OCI-LY3 (cell line): Measurements from ENCODE around the gene HSPA1L.

ENCODE experiments used
- H2AFZ ChIP-seq: fragments of 200-600, 300-600 bp; shearing (Covaris generic); 2 replicates; pipeline ENCODE4 v1.6.0; 2014; ENCODE audit warnings: antibody characterized with exemption, low read depth, low read length
- H3K27ac ChIP-seq: fragments of 200-600, 300-600 bp; sonication (generic); 2 replicates; pipeline ENCODE4 v1.5.1; 2014; ENCODE audit warnings: mild to moderate bottlenecking, low read length, moderate library complexity, mixed read lengths
- H3K27me3 ChIP-seq: fragments of 200-600, 300-600 bp; sonication (generic); 2 replicates; pipeline ENCODE4 v1.6.1; 2014; ENCODE audit warnings: low read depth, low read length, mixed read lengths
- H3K36me3 ChIP-seq: fragments of 200-600, 300-600 bp; sonication (generic); replicated peaks from 2 replicates; pipeline ENCODE3; 2014; ENCODE audit warnings: low read depth, low read length, mixed read lengths
- H3K4me1 ChIP-seq: fragments of 300-600, 200-600 bp; sonication (generic); 2 replicates; pipeline ENCODE4 v1.6.1; 2014; ENCODE audit warnings: low read length, mixed read lengths
- H3K4me2 ChIP-seq: fragments of 200-600, 300-600 bp; sonication (generic); 2 replicates; pipeline ENCODE4 v1.6.1; 2014; ENCODE audit warnings: low read length, mixed read lengths
- H3K4me3 ChIP-seq: fragments of 300-600, 200-600 bp; sonication (generic); 2 replicates; pipeline ENCODE4 v1.5.1; 2014; ENCODE audit warnings: antibody characterized with exemption, mild to moderate bottlenecking, low read length, moderate library complexity
- H3K79me2 ChIP-seq: fragments of 300-600, 200-600 bp; shearing (Covaris generic); 2 replicates; pipeline ENCODE4 v1.6.1; 2014; ENCODE audit warnings: mild to moderate bottlenecking, low read length, mixed read lengths
- H3K9ac ChIP-seq: fragments of 300-600, 200-600 bp; shearing (Covaris generic); 2 replicates; pipeline ENCODE4 v1.6.0; 2014; ENCODE audit warnings: mild to moderate bottlenecking, low read length, moderate library complexity
- H3K9me3 ChIP-seq: fragments of 200-600, 300-600 bp; shearing (Covaris generic); 2 replicates; pipeline ENCODE4 v1.6.1; 2014; ENCODE audit warnings: low read length, mixed read lengths; ENCODE audit not compliant: insufficient read depth
- H4K20me1 ChIP-seq: fragments of 200-600, 300-600 bp; sonication (generic); 2 replicates; pipeline ENCODE4 v1.6.1; 2016; ENCODE audit warnings: low read length, mixed read lengths; ENCODE audit not compliant: insufficient read depth
- CTCF ChIP-seq: fragments of 200-600, 300-600 bp; sonication (generic); IDR thresholded peaks from 2 replicates; pipeline ENCODE4 v1.5.1; 2014; ENCODE audit warnings: antibody characterized with exemption, low read length, low read depth
- EZH2phosphoT487 ChIP-seq: fragments of 200-600 bp; shearing (Covaris generic); IDR thresholded peaks from 2 replicates; pipeline ENCODE4 v1.6.1; 2018; ENCODE audit warnings: antibody characterized with exemption, mixed run types, low read depth

HSPA1L gene

GRCh38 chr6:31837369-31838113, 22.5 kb upstream of the HSPA1L start:
- Histone ChIP-seq H3K4me2 (peak overlapping the region; percentile 97), H3K9ac (0 out of 2 replicates have a peak overlapping the region, but pooled peaks have one; percentile 99), H2AFZ (no peak overlapping the region), H3K27ac (peak overlapping the region; percentile 88), H3K27me3 (no peaks in the 10 kb centered on the region), H4K20me1 (peaks cover 12% of the 10 kb centered on the region), H3K79me2 (peaks cover 44% of the 10 kb centered on the region), H3K4me1 (peaks cover 29% of the 10 kb centered on the region), H3K36me3 (peaks cover 50% of the 10 kb centered on the region), H3K9me3 (no peaks in the 10 kb centered on the region), H3K4me3 (peak overlapping the region; percentile 98)
- TF ChIP-seq EZH2phosphoT487 (no peak), CTCF (no peak)

- Histone ChIP-seq H3K4me2 (peak overlapping the region; percentile 97), H3K4me3 (peak overlapping the region; percentile 98), H4K20me1 (peaks cover 12% of the 10 kb centered on the region), H3K79me2 (peaks cover 44% of the 10 kb centered on the region), H3K9me3 (no peaks in the 10 kb centered on the region), H3K27me3 (no peaks in the 10 kb centered on the region), H3K4me1 (peaks cover 29% of the 10 kb centered on the region), H3K27ac (peak overlapping the region; percentile 88), H2AFZ (no peak overlapping the region), H3K9ac (peak overlapping the region; percentile 99), H3K36me3 (peaks cover 48% of the 10 kb centered on the region)
- TF ChIP-seq CTCF (no peak), EZH2phosphoT487 (no peak)
Measured at GRCh38 chr6:31836474-31837368, 21.6 kb upstream of the HSPA1L start.

GRCh38 chr6:31836047-31836473, 21.0 kb upstream of the HSPA1L start:
- H4K20me1 ChIP-seq: peaks cover 12% of the 10 kb centered on the region
- H3K9me3 ChIP-seq: no peaks in the 10 kb centered on the region
- no peaks in the 10 kb centered on the region for H3K27me3 ChIP-seq
- no peak overlapping the region for H2AFZ ChIP-seq
- peak overlapping the region; percentile 97 for H3K4me2 ChIP-seq
- peaks cover 44% of the 10 kb centered on the region for H3K79me2 ChIP-seq
- peak overlapping the region; percentile 88 for H3K27ac ChIP-seq
- H3K4me1 ChIP-seq: peaks cover 29% of the 10 kb centered on the region
- TF ChIP-seq CTCF: no peak
- no peak for TF ChIP-seq EZH2phosphoT487
- H3K36me3 ChIP-seq: peaks cover 48% of the 10 kb centered on the region
- H3K4me3 ChIP-seq: peak overlapping the region; percentile 98
- peak overlapping the region; percentile 99 for H3K9ac ChIP-seq
